Measurements from ENCODE around the gene TDO2. TPM values are rescaled to one million over a fixed set of nuclear protein-coding genes. Genes with fewer than 3 reads are reported as not detected.
A peak's percentile ranks its signal among the peaks of the same experiment; 100 is the strongest.

TDO2 gene
- total RNA-seq, 1 experiment from 2014 or later = 0.45 TPM

- in situ Hi-C loops (cut with HindIII; ENCODE audit: low pct_unique_long_range_greater_than_20kb, low sequenced_read_pairs) = no loop called here
- no peak for DNase-seq (ENCODE audit: low read depth, low spot score)
Observed at GRCh38 chr4:155941820-155942219, 38.3 kb downstream of the TDO2 start.

- no peak for DNase-seq (ENCODE audit: low read depth, low spot score)
- in situ Hi-C loops (cut with HindIII; ENCODE audit: low pct_unique_long_range_greater_than_20kb, low sequenced_read_pairs) = no loop called here
Observed at GRCh38 chr4:155943605-155944291, 40.3 kb downstream of the TDO2 start.

- DNase-seq (ENCODE audit: low read depth, low spot score) = no peak
- in situ Hi-C loops (cut with HindIII; ENCODE audit: low pct_unique_long_range_greater_than_20kb, low sequenced_read_pairs) = no loop called here
Observed at GRCh38 chr4:155944516-155944915, 41.0 kb downstream of the TDO2 start.

- DNase-seq (ENCODE audit: low read depth, low spot score) = no peak
- in situ Hi-C loops (cut with HindIII; ENCODE audit: low pct_unique_long_range_greater_than_20kb, low sequenced_read_pairs) = no loop called here
Observed at GRCh38 chr4:155946486-155946885, 43.0 kb downstream of the TDO2 start.

GRCh38 chr4:155948541-155948940 lies 45.0 kb downstream of the TDO2 start:
- in situ Hi-C loops (cut with HindIII; ENCODE audit: low pct_unique_long_range_greater_than_20kb, low sequenced_read_pairs) = no loop called here
- no peak for DNase-seq (ENCODE audit: low read depth, low spot score)

GRCh38 chr4:155950461-155950860 lies 47.0 kb downstream of the TDO2 start:
- in situ Hi-C loops (cut with HindIII; ENCODE audit: low pct_unique_long_range_greater_than_20kb, low sequenced_read_pairs) = no loop called here
- DNase-seq (ENCODE audit: low read depth, low spot score) = no peak

- DNase-seq (ENCODE audit: low read depth, low spot score) = no peak
- in situ Hi-C loops (cut with HindIII; ENCODE audit: low pct_unique_long_range_greater_than_20kb, low sequenced_read_pairs) = no loop called here
Observed at GRCh38 chr4:155952501-155952901, 49.0 kb downstream of the TDO2 start.

GRCh38 chr4:155953151-155954117 lies 49.9 kb downstream of the TDO2 start, which contains the start of gene CTSO:
Gene CTSO, minus strand, starts transcription at chr4:155953866. Its CDS starts 19 bp downstream, at chr4:155953847.
- peak; percentile 73 for DNase-seq (ENCODE audit: low read depth, low spot score)
- in situ Hi-C loops (cut with HindIII; ENCODE audit: low pct_unique_long_range_greater_than_20kb, low sequenced_read_pairs) = no loop called here

- in situ Hi-C loops (cut with HindIII; ENCODE audit: low pct_unique_long_range_greater_than_20kb, low sequenced_read_pairs) = no loop called here
- no peak for DNase-seq (ENCODE audit: low read depth, low spot score)
Observed at GRCh38 chr4:155954118-155954685, 50.7 kb downstream of the TDO2 start.

GRCh38 chr4:155954939-155955338 lies 51.4 kb downstream of the TDO2 start:
- in situ Hi-C loops (cut with HindIII; ENCODE audit: low pct_unique_long_range_greater_than_20kb, low sequenced_read_pairs) = no loop called here
- DNase-seq (ENCODE audit: low read depth, low spot score) = no peak

- no peak for DNase-seq (ENCODE audit: low read depth, low spot score)
- in situ Hi-C loops (cut with HindIII; ENCODE audit: low pct_unique_long_range_greater_than_20kb, low sequenced_read_pairs) = no loop called here
Observed at GRCh38 chr4:155956461-155956860, 53.0 kb downstream of the TDO2 start.

- DNase-seq (ENCODE audit: low read depth, low spot score) = no peak
- in situ Hi-C loops (cut with HindIII; ENCODE audit: low pct_unique_long_range_greater_than_20kb, low sequenced_read_pairs) = no loop called here
Observed at GRCh38 chr4:155959417-155959816, 55.9 kb downstream of the TDO2 start.

GRCh38 chr4:155960522-155960921 lies 57.0 kb downstream of the TDO2 start:
- DNase-seq (ENCODE audit: low read depth, low spot score) = peak; percentile 16

GRCh38 chr4:155961575-155961974 lies 58.1 kb downstream of the TDO2 start:
- in situ Hi-C loops (cut with HindIII; ENCODE audit: low pct_unique_long_range_greater_than_20kb, low sequenced_read_pairs) = no loop called here
- DNase-seq (ENCODE audit: low read depth, low spot score) = no peak

More at GRCh38 chr4:155960522-155960921, 57.0 kb downstream of the TDO2 start:
- in situ Hi-C loops (cut with HindIII; ENCODE audit: low pct_unique_long_range_greater_than_20kb, low sequenced_read_pairs) = no loop called here

GRCh38 chr4:155962767-155963166 lies 59.3 kb downstream of the TDO2 start:
- in situ Hi-C loops (cut with HindIII; ENCODE audit: low pct_unique_long_range_greater_than_20kb, low sequenced_read_pairs) = no loop called here
- no peak for DNase-seq (ENCODE audit: low read depth, low spot score)

- in situ Hi-C loops (cut with HindIII; ENCODE audit: low pct_unique_long_range_greater_than_20kb, low sequenced_read_pairs) = no loop called here
- no peak for DNase-seq (ENCODE audit: low read depth, low spot score)
Observed at GRCh38 chr4:155964016-155964891, 60.8 kb downstream of the TDO2 start.

- in situ Hi-C loops (cut with HindIII; ENCODE audit: low pct_unique_long_range_greater_than_20kb, low sequenced_read_pairs) = no loop called here
- DNase-seq (ENCODE audit: low read depth, low spot score) = no peak
Observed at GRCh38 chr4:155966171-155966570, 62.7 kb downstream of the TDO2 start.
